Activated CD4-positive, alpha-beta T cell treated with anti-CD3 and anti-CD28 coated beads, Interleukin-2, amount 50 U/mL, for 1 hour (primary cell): ENCODE data around the gene CAPZA3.
"Not testable (repeated sequence)": the region's sequence is repeated elsewhere in the genome, so short reads cannot be mapped to it uniquely, and the experiment has no call there.

Experiments used
- DNase-seq: peaks from one replicate; pipeline ENCODE4 v3.0.0-alpha.2; 2020

The CAPZA3 gene

GRCh38 chr12:18737819-18738218, at the start of gene CAPZA3, which contains the start of gene PLCZ1:
CAPZA3 (plus strand) TSS chr12:18738119; CDS start chr12:18738269, 150 bp downstream.
PLCZ1 (minus strand) TSS chr12:18738012; CDS start chr12:18737371, 641 bp downstream.
- no peak for DNase-seq

DNA sequence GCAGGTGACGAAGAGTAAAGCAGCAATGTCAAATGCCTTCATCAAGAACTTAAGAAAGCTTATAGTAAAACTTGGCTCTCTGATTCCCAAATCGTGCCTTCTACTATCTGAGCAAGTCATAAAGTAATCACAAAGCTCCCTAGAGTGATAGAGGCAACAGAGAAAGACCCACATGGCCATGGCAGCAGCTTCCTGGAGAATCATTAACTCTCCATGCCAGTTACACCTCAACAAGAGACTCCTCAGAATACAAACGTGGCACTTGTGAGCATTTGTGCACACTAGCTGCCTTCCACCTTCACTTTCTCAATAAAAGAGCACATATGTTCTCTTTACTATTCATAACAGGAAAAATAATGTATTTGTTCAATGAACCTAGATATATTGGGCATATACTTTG, 48.1 kb upstream of the CAPZA3 start:
- DNase-seq: no peak

DNA sequence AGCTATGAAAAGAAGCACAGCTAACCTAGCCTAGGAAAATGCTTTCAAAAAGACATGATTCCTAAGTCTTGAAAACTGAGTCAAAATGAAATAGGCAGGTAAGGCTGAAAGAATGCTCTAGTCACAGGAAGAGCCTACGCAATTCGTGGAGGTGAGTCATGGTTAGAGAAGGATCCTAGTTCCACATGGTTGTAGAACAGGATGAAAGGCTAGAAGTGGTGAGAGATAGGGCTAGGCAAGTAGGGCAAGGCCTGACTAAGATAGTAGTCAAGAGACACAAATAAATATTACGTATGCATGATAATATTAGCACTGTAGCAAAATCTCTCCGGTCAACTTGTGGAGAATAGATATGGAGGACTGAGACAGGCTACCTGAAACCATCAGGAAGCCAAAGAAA, 47.3 kb upstream of the CAPZA3 start:
- no peak for DNase-seq

DNA sequence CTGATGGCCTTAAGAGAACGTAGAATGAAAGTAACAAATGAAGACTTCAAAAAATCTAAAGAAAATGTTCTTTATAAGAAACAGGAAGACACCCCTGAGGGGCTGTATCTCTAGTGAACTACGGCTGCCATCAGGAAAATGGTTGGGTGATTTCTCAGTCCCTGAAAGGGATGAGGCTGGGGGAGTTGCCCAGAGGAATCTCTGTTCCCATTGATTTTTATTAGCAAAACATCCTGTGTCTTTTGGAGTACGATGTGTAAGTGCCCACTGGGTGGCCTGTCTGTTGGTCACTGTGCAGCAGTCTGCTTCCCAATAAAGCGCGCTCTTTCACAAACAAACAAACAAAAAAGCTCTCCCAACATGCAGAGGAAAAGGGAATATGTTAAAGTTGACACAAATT, 43.9 kb upstream of the CAPZA3 start:
- DNase-seq: not testable (repeated sequence)

GRCh38 chr12:18696971-18697602, 40.8 kb upstream of the CAPZA3 start:
- DNase-seq: no peak

- no peak for DNase-seq
These were observed 37.6 kb upstream of the CAPZA3 start for GRCh38 chr12:18700271-18700670.

DNA sequence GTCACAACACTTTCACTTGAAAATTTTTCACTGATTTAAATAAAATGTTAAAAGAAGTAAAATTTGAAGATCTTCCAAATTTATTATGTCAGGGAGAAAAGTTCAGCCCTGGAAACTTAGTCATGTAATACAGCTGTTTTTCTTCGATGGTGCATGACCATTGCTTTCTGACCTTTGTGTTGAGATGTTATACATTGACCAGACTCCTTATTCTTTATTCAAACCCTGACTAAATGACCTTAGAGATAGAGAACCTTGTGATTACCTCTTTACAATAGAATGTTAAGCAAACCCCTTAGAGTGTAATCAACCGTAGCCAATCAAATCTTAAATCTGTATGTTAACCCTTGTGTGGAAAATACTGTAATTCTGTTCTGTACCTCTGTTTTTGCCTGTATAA, 34.6 kb upstream of the CAPZA3 start:
- no peak for DNase-seq

GRCh38 chr12:18703911-18704310, 34.0 kb upstream of the CAPZA3 start:
- DNase-seq: no peak

- DNase-seq: no peak
These were observed 31.1 kb upstream of the CAPZA3 start for GRCh38 chr12:18706798-18707197.

GRCh38 chr12:18716236-18716635, 21.7 kb upstream of the CAPZA3 start:
- DNase-seq: no peak

DNA sequence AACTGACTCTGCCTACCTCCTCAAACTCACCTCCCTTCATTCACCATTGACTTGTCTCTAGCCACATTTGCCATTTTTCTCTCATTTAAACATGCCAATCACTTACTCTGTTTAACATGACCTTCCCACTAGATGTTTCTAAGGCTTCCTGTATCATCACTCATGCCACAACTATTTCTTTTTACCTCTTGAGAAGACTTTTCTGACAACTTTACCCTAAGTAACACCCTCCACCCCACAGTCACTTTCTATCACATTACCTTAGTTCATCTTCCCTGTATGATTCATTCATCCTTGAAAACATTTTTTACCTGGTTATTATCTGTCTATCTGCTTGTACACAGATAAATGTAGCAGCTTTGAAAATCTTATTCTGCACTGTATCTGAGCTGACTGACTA, 19.5 kb upstream of the CAPZA3 start:
- DNase-seq: no peak

DNA sequence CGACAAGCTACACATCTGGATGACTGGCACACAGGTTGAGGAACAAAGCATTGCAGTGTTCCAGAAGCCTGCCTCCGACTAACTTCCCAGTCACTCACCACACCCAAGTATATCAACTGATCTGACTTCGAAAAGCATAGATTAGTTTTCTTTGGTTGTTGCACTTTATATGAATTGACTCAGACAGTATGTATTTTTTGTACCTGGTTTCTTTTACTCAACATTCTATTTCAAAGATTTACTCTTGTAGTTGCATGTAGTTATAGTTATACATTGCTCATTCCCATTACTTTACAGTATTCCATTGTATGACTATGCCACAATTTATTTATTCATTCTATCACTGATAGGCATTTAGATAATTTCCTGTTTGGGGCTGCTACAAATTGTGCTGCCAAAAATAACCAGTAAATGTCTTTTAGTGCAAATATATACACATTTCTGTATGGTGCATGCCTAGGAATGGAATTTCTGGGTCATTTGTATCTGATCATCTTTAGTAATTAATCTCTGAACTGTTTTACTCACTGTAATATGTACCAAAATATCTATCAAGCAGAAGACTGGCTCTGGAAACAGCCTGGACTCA, 17.9 kb upstream of the CAPZA3 start:
- no peak for DNase-seq

- no peak for DNase-seq
These were observed 17.2 kb upstream of the CAPZA3 start for GRCh38 chr12:18720690-18721089.

- no peak for DNase-seq
These were observed 16.5 kb upstream of the CAPZA3 start for GRCh38 chr12:18721452-18721851.

GRCh38 chr12:18723752-18724151, 14.2 kb upstream of the CAPZA3 start:
- no peak for DNase-seq

GRCh38 chr12:18731156-18731555, 6.8 kb upstream of the CAPZA3 start:
- no peak for DNase-seq

DNA sequence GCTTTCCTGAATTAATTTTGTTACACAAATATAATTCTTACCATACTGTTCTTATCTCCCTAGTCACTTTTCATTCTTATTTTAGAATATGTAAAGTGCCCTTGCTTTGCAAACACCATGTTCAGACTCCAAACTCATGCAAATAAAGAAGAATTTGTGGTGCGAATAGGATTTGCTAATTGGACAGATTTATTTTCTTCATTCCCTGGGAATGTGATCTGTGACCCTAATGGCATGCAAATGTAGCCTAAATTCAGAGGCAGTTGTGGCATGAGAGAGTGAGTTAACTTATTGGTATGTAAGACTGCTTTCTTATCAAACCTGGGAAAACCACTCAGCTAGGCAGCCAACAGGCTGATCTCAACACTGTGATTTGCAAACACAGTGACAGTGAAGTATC, 10.0 kb downstream of the CAPZA3 start:
- DNase-seq: no peak

- no peak for DNase-seq
These were observed 11.6 kb downstream of the CAPZA3 start for GRCh38 chr12:18749386-18749957.

DNA sequence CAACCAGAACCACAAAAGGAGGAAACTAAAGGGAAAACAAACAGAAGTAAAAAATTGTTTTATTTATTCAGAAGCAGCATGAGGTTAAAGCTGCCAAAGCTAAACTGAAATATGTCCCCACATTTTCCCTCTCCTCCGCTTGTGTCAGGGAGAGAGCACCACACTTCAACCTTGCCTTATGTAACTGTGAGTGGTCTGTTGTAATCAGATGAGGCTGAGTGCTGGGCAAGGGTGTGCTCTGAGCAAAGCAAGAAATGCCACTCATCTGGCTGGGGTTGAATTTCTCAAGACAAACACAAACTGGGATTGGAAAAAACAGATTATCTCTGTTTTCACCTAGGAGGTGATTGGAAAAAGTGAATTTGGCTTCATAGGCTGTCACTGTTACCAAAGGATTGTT, 12.2 kb downstream of the CAPZA3 start:
- DNase-seq: no peak

DNA sequence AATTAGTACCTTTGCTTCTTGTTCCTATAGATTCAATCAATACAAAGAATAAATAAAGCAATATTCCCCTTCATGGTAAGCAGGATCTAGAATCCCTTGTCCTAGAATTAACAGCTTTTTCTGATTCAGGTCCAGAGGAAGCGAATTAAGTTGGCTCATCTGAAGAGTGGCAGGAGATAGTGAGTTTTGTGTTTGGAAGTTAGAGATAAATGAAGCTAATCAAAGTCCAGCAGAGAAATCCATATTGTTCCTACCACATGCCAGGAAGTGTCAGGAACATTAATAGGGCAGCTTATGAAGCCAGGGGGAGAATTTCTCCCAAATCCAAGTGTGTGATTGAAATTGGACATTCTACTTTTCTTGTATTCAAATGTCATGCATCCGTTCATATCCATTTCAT, 13.9 kb downstream of the CAPZA3 start:
- DNase-seq: no peak

- no peak for DNase-seq
These were observed 14.5 kb downstream of the CAPZA3 start for GRCh38 chr12:18752280-18752920.

GRCh38 chr12:18752947-18753346, 15.0 kb downstream of the CAPZA3 start:
- no peak for DNase-seq

- no peak for DNase-seq
These were observed 15.7 kb downstream of the CAPZA3 start for GRCh38 chr12:18753481-18754123.
